Stimulated activated naive CD8-positive, alpha-beta T cell treated with anti-CD3 and anti-CD28 coated beads, Interleukin-15, Interleukin-2, amounts not matched to agents 100 ng/mL and 50 ng/mL, for 24 hours (primary cell): ENCODE data around the gene GJE1.
A peak's percentile ranks its signal among the peaks of the same experiment; 100 is the strongest.
"Not testable (repeated sequence)": the region's sequence is repeated elsewhere in the genome, so short reads cannot be mapped to it uniquely, and the experiment has no call there.

ENCODE experiments used
- H3K27ac Mint-ChIP-seq: one replicate; pipeline ENCODE4 v1.8.0; 2021; ENCODE audit warnings: mild to moderate bottlenecking, mixed read lengths
- H3K27me3 Mint-ChIP-seq: one replicate; pipeline ENCODE4 v1.8.0; 2021; ENCODE audit warnings: mixed read lengths
- H3K36me3 Mint-ChIP-seq: one replicate; pipeline ENCODE4 v1.8.0; 2021; ENCODE audit warnings: low read depth, mixed read lengths
- H3K4me1 Mint-ChIP-seq: one replicate; pipeline ENCODE4 v1.8.0; 2021; ENCODE audit warnings: low read depth, mixed read lengths
- H3K4me3 Mint-ChIP-seq: one replicate; pipeline ENCODE4 v1.8.0; 2021; ENCODE audit warnings: mild to moderate bottlenecking, mixed read lengths
- H3K9me3 Mint-ChIP-seq: one replicate; pipeline ENCODE4 v1.8.0; 2021; ENCODE audit warnings: mixed read lengths

The GJE1 gene

DNA sequence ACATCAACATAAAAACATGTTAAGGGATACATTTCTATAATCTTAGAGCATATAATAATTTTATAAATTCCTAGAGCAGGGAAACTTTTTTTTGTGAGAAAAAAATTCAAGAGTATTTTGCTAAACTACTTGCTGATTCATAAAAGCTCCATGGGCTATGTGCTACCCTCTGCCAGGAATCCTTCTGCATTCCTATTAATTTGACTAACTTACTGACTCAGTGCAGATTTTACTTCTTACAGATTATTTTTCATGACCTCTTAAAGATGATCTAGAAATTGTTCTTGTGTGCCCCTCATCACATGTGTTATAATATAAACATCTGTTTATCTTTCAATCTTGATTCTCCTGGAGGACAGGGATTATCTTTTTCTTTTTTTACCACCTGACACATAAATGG is 20.0 kb downstream of the GJE1 start:
- Mint-ChIP-seq H3K9me3 (no peaks in the 10 kb centered on the region), H3K27me3 (no peaks in the 10 kb centered on the region), H3K27ac (peak overlapping the region; percentile 32), H3K4me3 (no peak overlapping the region), H3K4me1 (peaks cover 82% of the 10 kb centered on the region), H3K36me3 (peaks cover 28% of the 10 kb centered on the region)

DNA sequence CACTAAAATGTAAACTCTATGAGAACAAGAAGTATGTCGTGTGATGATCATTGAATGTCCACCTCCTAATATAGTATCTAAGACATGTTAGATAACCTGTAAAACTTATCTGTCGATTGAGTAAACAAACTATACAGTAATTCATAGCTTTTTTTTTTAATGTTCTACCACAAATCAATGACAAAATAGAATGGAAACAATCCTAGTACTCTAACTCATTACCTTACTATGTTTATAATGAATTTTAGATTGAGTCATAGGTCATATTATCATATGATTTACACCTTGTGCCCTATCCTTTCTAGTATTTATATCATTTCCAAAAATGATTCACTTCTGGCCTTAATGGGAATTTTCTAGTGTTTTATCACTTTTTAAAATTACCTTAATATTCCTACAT is 20.5 kb downstream of the GJE1 start:
- H3K27ac Mint-ChIP-seq, result peak overlapping the region; percentile 32
- H3K4me3 Mint-ChIP-seq, result no peak overlapping the region
- peaks cover 77% of the 10 kb centered on the region for H3K4me1 Mint-ChIP-seq
- H3K36me3 Mint-ChIP-seq, result peaks cover 28% of the 10 kb centered on the region
- H3K9me3 Mint-ChIP-seq, result no peaks in the 10 kb centered on the region
- no peaks in the 10 kb centered on the region for H3K27me3 Mint-ChIP-seq

DNA sequence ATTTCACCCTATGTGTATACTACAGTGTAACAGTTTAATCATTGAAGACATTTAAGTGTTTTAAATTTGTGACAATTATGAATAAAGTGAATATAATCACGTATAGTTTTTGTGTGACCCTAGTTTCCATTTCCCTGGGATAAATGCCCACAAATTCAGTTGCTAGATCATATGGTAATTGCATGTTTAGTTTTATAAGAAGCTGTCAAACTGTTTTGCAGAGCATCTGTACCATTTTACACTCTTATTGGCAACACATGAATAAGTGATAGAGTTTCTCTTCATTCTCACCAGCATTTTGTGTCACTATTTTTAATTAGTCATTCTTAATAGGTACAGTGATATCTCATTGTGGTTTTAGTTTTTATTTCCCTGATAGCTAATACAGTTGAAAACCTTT is 21.6 kb downstream of the GJE1 start:
- Mint-ChIP-seq H3K27ac (no peak overlapping the region), H3K36me3 (peaks cover 28% of the 10 kb centered on the region), H3K9me3 (no peaks in the 10 kb centered on the region), H3K4me3 (no peak overlapping the region), H3K4me1 (peaks cover 69% of the 10 kb centered on the region), H3K27me3 (no peaks in the 10 kb centered on the region)

DNA sequence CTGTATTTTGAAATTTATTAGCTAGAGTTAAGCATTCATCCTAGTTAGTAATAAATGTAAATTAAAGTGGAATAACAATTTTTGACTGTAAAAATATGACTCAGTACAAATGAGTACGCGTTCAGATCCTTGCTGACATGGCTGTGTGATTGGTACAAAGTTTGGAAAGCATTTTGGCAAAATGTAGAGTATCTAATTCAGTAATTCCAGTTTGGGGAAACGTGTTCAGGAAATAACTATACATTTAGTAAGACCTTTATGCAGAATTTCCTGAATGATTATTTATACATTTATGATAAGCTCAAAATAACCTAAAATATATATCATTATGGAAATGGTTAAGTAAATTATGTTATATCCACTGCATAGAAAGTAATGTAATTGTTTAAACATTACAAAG is 22.4 kb downstream of the GJE1 start:
- no peak overlapping the region for H3K4me3 Mint-ChIP-seq
- H3K4me1 Mint-ChIP-seq, result peaks cover 67% of the 10 kb centered on the region
- H3K36me3 Mint-ChIP-seq, result peaks cover 26% of the 10 kb centered on the region
- no peaks in the 10 kb centered on the region for H3K9me3 Mint-ChIP-seq
- no peaks in the 10 kb centered on the region for H3K27me3 Mint-ChIP-seq
- H3K27ac Mint-ChIP-seq, result no peak overlapping the region

DNA sequence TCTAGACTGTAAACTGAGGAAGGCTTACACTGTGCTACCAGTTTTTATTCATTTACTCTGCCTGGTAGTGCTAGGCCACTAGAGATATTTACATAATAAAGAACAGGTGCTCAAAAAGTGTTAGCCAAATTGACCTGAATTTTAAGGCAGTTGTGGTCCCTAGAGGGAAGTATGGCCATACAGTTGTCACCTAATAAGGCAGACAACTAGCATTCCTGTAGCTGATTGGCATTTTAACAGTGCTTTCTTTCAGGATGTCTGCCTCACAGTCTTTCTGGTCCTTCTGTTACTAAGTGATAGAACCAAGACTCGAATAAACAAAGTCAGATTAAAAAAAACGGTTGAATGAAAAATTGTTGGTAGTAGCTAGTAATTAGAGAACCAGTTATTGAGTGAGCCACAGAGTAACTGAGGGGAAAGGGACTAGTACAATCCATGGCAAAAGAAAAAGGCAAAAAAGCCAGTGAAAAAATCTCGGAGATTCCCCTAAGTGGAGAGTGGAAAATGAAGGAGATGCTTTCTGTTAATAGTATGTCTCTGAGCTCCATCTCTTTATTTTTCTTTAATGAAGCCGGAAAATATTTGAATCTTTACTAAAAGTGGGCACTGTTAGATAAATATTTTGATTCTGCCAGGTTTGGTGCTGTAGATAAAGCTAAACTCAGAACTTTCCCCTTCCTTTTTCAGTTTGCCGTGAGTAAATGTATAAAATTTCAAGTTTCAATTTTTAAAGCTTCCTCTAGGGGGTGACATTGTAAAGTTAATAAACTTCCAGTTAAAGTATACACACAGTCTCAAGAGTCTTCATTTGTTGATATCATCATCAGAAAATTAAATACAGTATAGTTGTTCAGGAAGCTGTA is 23.4 kb downstream of the GJE1 start:
- peaks cover 20% of the 10 kb centered on the region for H3K36me3 Mint-ChIP-seq
- peaks cover 65% of the 10 kb centered on the region for H3K4me1 Mint-ChIP-seq
- H3K9me3 Mint-ChIP-seq, result no peaks in the 10 kb centered on the region
- no peak overlapping the region for H3K4me3 Mint-ChIP-seq
- H3K27me3 Mint-ChIP-seq, result no peaks in the 10 kb centered on the region
- peak overlapping the region; percentile 51 for H3K27ac Mint-ChIP-seq

DNA sequence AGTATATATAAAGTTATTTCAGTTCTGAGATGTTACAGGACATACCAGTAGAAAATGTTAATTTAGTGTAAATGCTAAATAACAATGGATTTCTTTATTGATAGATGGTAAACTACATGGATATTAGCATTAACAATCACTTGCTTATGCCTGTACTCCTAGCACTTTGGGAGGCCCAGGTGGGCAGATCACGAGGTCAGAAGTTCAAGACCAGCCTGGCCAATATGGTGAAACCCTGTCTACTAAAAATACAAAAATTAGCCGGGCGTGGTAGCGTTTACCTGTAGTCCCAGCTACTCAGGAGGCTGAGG is 24.0 kb downstream of the GJE1 start:
- H3K27me3 Mint-ChIP-seq, H3K27ac Mint-ChIP-seq, H3K4me3 Mint-ChIP-seq, H3K9me3 Mint-ChIP-seq: not testable (repeated sequence)
- peaks cover 61% of the 10 kb centered on the region for H3K4me1 Mint-ChIP-seq
- H3K36me3 Mint-ChIP-seq, result peaks cover 14% of the 10 kb centered on the region

DNA sequence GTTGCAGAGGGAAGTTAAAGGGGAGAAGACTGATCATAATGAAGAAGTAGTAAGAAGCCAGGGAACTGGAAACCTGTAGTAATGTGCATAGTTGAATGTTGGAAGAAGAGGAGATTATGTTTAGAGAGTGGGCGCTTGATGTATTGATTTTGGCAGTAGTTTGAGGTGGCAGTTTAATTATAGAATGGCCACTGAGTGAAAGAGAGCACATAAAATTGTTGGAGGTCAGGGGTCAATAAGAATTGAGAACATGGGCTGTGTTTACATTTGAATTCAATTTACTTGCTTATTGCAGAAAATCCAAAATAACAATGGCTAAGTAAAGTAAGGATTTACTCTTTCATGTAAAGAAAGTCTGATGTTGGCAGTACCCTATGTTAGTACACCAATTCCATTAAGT is 30.1 kb downstream of the GJE1 start:
- Mint-ChIP-seq H3K27ac (no peak overlapping the region), H3K36me3 (peaks cover 17% of the 10 kb centered on the region), H3K4me1 (peaks cover 34% of the 10 kb centered on the region)

DNA sequence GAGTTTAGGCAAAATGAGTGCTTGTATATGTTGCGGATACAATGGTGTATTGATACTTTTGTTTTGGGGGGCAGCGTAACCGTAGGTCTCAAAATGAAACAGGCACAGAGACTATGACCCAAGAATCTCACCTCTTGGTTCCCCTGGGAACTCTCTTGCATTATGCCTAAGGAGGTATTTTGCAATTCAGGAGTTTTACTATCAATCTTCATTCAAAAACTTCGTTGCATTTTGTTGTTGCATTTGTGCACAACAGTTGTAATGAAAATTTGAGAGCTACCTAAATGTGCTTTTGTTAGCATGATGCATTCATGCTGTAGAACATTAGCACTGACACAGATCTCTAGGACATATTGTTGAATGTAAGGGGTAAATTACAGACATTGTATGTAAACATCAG is 32.5 kb downstream of the GJE1 start:
- Mint-ChIP-seq H3K4me1 (peaks cover 24% of the 10 kb centered on the region), H3K9me3 (no peaks in the 10 kb centered on the region)

More for the DNA sequence above, 30.1 kb downstream of the GJE1 start:
- Mint-ChIP-seq H3K4me3 (no peak overlapping the region), H3K9me3 (no peaks in the 10 kb centered on the region), H3K27me3 (no peaks in the 10 kb centered on the region)

DNA sequence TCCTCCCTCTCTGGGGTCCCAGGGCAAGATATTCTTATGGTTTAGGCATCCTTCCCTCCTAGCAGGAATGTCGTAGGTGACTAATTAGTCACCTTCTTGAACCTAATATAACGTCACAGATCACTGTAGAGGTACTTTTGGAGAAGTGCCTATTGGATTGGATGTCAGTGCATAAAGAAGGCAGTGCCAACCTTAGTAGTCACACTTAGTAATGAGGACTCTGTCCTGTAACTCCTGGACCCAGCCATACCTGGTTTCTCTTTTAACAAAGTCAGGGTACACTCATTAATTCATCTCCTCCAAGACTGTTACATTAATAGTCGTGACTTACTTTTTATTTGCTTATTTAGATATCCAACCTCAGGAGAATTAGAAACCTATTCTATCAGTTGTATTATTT is 34.3 kb downstream of the GJE1 start:
- Mint-ChIP-seq H3K27ac (no peak overlapping the region), H3K27me3 (no peaks in the 10 kb centered on the region), H3K36me3 (peaks cover 35% of the 10 kb centered on the region), H3K4me3 (no peak overlapping the region), H3K9me3 (no peaks in the 10 kb centered on the region), H3K4me1 (peaks cover 17% of the 10 kb centered on the region)

More for the DNA sequence above, 32.5 kb downstream of the GJE1 start:
- H3K27ac Mint-ChIP-seq, result no peak overlapping the region
- H3K4me3 Mint-ChIP-seq, result no peak overlapping the region
- no peaks in the 10 kb centered on the region for H3K27me3 Mint-ChIP-seq
- H3K36me3 Mint-ChIP-seq, result peaks cover 26% of the 10 kb centered on the region

DNA sequence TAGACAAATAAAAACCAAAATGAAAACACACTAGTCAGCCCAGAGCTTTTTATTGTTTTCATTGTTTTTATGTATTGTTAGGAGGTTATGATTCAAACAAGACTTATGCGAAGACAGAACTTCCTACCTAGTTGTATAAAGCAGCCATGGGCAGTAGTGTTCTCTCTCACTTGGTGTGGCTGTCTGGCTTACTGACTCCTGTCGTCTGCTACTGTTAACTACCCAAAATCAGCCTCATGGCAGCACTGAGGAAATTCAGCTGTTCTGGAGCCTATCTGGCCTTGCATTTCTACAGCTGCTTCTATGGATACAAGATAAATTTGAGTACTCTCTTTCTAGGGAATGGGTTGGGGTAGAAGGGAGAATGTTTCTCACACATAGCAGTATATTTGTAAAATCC is 34.8 kb downstream of the GJE1 start:
- Mint-ChIP-seq H3K9me3 (no peaks in the 10 kb centered on the region), H3K4me1 (peaks cover 13% of the 10 kb centered on the region), H3K27me3 (no peaks in the 10 kb centered on the region), H3K36me3 (peaks cover 39% of the 10 kb centered on the region), H3K4me3 (no peak overlapping the region), H3K27ac (no peak overlapping the region)

DNA sequence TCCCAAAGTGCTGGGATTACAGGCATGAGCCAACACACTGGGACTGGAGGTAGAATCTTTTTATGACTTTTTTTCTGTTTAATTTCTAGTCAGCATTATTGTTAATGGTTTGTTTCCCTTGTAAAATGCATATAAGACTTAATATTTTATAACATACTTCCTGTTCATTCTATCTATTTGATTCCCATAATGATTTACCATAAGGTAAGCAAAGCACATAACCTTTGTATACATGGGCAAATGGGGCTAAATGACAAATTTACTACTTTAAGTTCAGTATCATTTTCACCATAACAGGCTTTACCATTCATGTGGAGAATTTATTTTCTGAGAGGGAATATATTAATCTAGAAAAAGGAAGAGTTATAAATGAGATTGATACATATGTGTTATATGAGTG is 38.6 kb downstream of the GJE1 start:
- Mint-ChIP-seq H3K36me3 (peaks cover 75% of the 10 kb centered on the region), H3K4me1 (no peaks in the 10 kb centered on the region), H3K9me3 (no peaks in the 10 kb centered on the region), H3K27ac (no peak overlapping the region), H3K27me3 (no peaks in the 10 kb centered on the region), H3K4me3 (no peak overlapping the region)

DNA sequence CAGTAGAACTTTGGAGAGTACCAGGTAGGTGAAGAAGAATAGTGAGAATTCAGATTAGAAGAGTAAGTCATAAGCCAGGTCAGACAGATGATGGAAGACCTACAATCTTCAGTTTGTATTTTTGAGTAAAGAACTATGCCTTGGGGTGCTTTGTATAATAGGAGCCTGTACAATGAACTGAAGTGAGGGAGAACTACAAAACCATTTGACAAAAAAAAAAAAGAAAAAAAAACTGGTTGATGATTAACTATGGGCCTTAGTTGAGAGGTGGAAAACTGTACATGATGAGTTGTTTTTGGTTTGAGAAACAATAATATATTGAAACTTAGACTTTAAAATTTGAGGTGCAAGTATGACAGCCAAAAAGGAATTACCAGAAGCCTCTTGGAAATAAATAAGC is 40.0 kb downstream of the GJE1 start:
- Mint-ChIP-seq H3K4me1 (no peaks in the 10 kb centered on the region), H3K36me3 (peaks cover 81% of the 10 kb centered on the region), H3K9me3 (peaks cover 5% of the 10 kb centered on the region)

DNA sequence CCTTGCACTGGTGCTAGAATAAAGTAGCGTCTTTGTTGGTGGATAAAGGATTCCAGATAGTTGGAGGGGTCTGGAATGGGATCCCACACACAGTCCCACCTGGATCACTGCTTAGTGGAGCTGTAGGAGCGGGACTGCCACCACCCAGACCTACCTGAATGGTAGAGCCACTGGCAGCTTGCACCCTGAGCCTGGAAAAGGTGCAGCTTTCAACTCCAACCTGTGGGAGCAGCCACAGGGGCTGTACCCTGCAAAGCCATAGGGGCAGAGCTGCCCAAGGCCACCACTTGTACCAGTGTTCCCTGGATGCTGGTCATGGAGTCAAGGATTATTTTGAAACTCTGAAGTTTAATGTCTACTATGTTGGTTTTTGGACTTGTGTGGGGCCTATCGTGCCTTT is 41.3 kb downstream of the GJE1 start:
- H3K4me3 Mint-ChIP-seq, result no peak overlapping the region
- peaks cover 11% of the 10 kb centered on the region for H3K9me3 Mint-ChIP-seq
- H3K27ac Mint-ChIP-seq, result no peak overlapping the region
- peaks cover 81% of the 10 kb centered on the region for H3K36me3 Mint-ChIP-seq
- no peaks in the 10 kb centered on the region for H3K4me1 Mint-ChIP-seq
- H3K27me3 Mint-ChIP-seq, result no peaks in the 10 kb centered on the region

More for the DNA sequence above, 40.0 kb downstream of the GJE1 start:
- Mint-ChIP-seq H3K27me3 (no peaks in the 10 kb centered on the region), H3K4me3 (no peak overlapping the region), H3K27ac (no peak overlapping the region)

DNA sequence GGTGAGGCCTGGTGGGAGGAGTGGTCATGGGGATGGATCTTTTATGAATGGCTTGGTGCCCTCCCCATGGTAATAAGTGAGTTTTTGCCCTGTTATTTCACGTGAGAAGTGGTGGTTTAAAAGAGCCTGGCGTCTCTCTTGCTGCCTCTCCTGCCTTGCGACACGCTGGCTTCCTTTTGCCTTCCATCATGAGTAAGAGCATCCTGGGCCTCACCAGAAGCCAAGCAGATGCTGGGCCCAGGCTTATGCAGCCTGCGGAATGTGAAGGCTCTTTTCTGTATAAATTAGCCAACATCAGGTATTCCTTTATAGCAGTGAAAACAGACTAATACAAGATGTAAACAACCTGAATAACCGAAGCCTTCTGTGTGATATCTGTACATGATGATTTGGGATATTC is 42.0 kb downstream of the GJE1 start:
- peaks cover 84% of the 10 kb centered on the region for H3K36me3 Mint-ChIP-seq
- H3K27ac Mint-ChIP-seq, result no peak overlapping the region
- H3K27me3 Mint-ChIP-seq, result no peaks in the 10 kb centered on the region
- H3K4me3 Mint-ChIP-seq, result no peak overlapping the region
- H3K4me1 Mint-ChIP-seq, result no peaks in the 10 kb centered on the region
- peaks cover 11% of the 10 kb centered on the region for H3K9me3 Mint-ChIP-seq

DNA sequence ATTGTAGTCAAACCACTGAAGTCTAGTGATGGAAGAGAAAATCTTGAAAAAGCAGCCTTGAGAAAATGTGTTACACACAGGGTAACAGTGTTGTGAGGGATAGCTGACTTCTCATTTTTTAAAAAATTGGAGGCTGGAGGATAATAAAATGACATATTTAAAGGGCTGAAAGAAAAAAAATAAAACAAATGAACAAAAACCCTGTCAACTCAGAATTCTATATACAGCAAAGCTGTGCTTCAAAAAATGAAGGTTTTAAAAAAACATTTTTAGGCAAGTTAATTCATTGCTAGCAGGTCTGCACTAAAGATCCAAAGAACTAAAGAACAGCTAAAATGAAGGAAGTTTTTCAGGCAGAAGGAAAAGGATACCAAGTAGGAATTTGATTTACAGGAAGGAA is 45.4 kb downstream of the GJE1 start:
- no peaks in the 10 kb centered on the region for H3K27me3 Mint-ChIP-seq
- peaks cover 67% of the 10 kb centered on the region for H3K36me3 Mint-ChIP-seq
- no peaks in the 10 kb centered on the region for H3K4me1 Mint-ChIP-seq
- peaks cover 11% of the 10 kb centered on the region for H3K9me3 Mint-ChIP-seq
- no peak overlapping the region for H3K27ac Mint-ChIP-seq
- H3K4me3 Mint-ChIP-seq, result no peak overlapping the region

DNA sequence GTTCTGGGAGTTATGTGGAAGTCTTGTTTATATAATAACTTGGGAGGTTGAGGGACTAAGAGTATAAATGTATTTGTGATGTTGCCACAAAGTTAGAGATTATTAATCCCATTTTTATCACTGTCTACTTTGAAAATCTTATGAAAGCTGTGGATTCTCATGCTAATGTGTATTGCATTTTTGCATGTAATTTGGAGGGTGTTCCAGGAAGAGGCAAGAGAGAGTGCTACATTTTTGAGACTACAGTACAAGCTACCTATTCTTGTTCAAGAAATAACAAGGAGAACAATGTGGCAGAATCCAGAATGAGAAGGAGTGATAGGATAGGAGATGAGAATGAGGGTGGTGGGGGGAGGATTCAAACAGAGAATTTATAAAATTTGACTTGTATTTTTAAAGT is 49.3 kb downstream of the GJE1 start:
- Mint-ChIP-seq H3K27me3 (no peaks in the 10 kb centered on the region), H3K36me3 (peaks cover 30% of the 10 kb centered on the region), H3K4me1 (no peaks in the 10 kb centered on the region), H3K27ac (peak overlapping the region; percentile 61), H3K9me3 (peaks cover 11% of the 10 kb centered on the region), H3K4me3 (no peak overlapping the region)
